ENCODE data around the gene LY6G5C.
A peak's percentile ranks its signal among the peaks of the same experiment; 100 is the strongest.

LY6G5C gene

DNA sequence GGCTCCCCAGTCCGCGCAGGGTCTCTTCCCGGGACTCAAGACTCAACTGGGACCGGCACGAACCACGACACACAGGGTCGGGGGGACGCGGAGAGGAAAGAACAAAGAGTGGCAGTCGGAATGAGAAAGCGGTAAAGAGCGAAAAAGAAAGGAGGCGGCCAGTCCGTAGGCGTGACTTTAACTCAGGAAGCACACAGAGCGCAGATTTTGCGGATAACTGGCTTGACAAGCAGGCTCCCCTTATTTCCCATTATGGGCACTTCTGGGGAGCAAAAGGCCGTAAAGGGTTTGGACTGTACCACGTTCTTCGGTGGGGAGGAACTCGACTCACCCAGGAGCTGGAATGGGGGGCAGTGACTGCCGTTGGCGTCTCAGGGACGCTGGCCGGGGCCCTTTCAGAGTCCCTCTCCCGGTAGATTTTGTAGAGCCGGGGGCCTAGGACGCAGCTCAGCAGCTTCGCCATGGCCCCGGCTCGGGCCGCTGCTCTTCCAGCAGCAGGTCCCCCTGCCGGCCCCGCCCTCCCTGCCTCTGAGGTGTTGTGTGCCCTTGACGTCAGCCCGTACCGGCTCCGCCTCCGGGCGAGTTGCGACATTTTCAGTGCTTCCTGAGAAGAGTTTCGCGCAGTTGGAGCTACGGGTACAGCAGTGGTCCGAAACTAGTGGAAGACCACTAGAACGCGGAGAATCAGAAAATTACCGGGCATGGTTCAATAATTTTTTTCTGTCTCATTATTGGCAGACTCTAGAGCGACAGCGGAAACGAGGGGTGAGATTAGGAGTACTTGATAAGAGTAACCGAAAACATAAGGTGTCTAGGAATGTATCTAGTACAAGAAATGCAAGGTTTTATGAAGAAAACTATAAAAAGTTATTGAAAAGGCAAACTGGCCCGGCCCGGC lies 22.2 kb upstream of the LY6G5C start, which contains the start of gene ABHD16A:
Gene ABHD16A, minus strand, starts transcription at position 506 of the 898 bp plus-strand sequence. Its CDS starts 43 bp downstream, at position 463.
- TF ChIP-seq CTCF (conservative IDR thresholded peaks at IDR 0.05; ENCODE audit: low read depth): no peak
- CTCF ChIA-PET: interaction anchor here (1.4 kb wide), 1 partner anchor 10 kb away, joined by 4 read pairs; no protein-coding TSS in a partner anchor
- POLR2A ChIA-PET (ENCODE audit: low non-redundant PET): interaction anchor here (0.6 to 0.8 kb wide), 2 partner anchors 50 to 128 kb away, joined by 3 to 4 read pairs; no protein-coding TSS in a partner anchor
- H3K27ac ChIP-seq: peak within 1 kb of the TSS; percentile 93
- DNase-seq (ENCODE audit: low spot score): peak; percentile 99

DNA sequence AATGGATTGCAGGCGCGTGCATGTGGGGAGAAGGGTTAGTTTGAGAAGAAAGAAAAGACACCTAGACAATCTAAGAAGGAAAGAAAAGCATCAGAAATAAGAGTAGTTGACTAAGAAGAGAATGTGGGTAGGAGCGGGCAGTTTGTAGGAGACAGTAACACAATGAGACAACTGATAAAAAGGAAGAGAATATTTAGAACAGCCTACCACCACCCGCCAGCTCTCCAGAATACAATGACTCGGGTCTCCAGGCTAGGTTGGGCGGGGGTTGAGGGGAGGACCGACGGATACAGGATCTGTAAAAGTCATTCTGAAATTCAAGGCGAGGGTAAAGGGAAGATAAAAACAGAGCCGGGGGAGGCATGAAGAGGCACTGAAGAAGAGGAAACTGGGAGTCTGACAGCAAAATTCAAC lies 21.5 kb upstream of the LY6G5C start:
- CTCF ChIA-PET: interaction anchor here (0.7 to 1.4 kb wide), 2 partner anchors 10 to 105 kb away, joined by 4 read pairs; no protein-coding TSS in a partner anchor
- no peak for TF ChIP-seq CTCF (conservative IDR thresholded peaks at IDR 0.05; ENCODE audit: low read depth)

DNA sequence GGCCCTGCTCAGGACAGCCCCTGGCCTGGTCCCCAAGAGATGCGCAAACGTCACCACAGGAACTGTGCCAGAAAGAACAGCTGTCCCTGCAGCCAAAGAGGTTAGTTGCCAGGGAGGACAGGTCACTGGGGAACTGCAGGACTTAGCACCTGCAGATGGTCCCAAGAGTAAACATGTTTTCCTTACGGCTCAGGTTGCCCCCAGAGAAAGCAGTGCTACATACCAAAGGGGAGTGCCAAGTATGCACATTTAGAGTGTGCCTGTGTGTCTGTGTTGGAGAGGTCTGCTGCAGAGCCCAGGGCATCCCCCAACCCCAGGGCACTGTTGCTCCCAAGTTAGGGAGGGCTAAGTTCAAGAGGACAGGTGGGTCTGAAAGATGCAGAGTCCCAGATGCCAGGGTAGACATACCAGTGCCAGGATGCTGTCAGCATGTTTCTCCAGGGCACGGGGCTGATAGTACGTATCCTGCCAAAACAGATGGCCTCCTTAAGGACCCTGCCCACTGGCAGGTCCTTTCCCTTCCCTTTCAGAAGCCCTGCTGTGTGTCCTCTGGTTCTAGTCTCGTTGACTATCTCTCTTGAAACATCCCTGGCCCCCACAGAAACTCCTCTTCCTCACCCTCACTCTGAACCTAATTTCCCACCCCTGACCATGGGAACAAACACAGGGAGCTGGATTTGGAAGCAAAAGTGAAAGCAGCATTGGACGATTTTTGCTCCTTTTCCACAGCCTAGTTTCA lies 21.0 kb upstream of the LY6G5C start:
- ChIA-PET CTCF (interaction anchor here (0.7 to 1.4 kb wide), 2 partner anchors 9 to 106 kb away, joined by 4 read pairs; no protein-coding TSS in a partner anchor), POLR2A (ENCODE audit: low non-redundant PET) (interaction anchor here (0.6 kb wide), 1 partner anchor 129 kb away, joined by 4 read pairs; no protein-coding TSS in a partner anchor)
- TF ChIP-seq CTCF (conservative IDR thresholded peaks at IDR 0.05; ENCODE audit: low read depth): no peak
- DNase-seq (ENCODE audit: low spot score): no peak
- peak overlapping the region; percentile 93 for H3K27ac ChIP-seq

More for the DNA sequence above, 21.5 kb upstream of the LY6G5C start:
- POLR2A ChIA-PET (ENCODE audit: low non-redundant PET): interaction anchor here (0.6 kb wide), 1 partner anchor 128 kb away, joined by 4 read pairs; no protein-coding TSS in a partner anchor
- DNase-seq (ENCODE audit: low spot score): no peak
- peak overlapping the region; percentile 93 for H3K27ac ChIP-seq

GRCh38 chr6:31700740-31701401 lies 20.0 kb upstream of the LY6G5C start:
- no peak overlapping the region for H3K27ac ChIP-seq
- no peak for DNase-seq (ENCODE audit: low spot score)
- TF ChIP-seq CTCF (conservative IDR thresholded peaks at IDR 0.05; ENCODE audit: low read depth): no peak
- POLR2A ChIA-PET (ENCODE audit: low non-redundant PET): no interaction called here
- CTCF ChIA-PET: no interaction called here

GRCh38 chr6:31697555-31697954 lies 16.7 kb upstream of the LY6G5C start:
- H3K27ac ChIP-seq: no peak overlapping the region
- ChIA-PET CTCF (no interaction called here), POLR2A (ENCODE audit: low non-redundant PET) (no interaction called here)
- TF ChIP-seq CTCF (conservative IDR thresholded peaks at IDR 0.05; ENCODE audit: low read depth): no peak
- DNase-seq (ENCODE audit: low spot score): no peak
